GM15510 (cell line): ENCODE data around the gene CACNB4.

Experiments
- POLR2A ChIP-seq: IDR thresholded peaks from 3 replicates; pipeline ENCODE4 v1.6.1; 2011; ENCODE audit warnings: borderline replicate concordance; ENCODE audit not compliant: insufficient read length; ENCODE audit errors: extremely low read depth

CACNB4 gene

DNA sequence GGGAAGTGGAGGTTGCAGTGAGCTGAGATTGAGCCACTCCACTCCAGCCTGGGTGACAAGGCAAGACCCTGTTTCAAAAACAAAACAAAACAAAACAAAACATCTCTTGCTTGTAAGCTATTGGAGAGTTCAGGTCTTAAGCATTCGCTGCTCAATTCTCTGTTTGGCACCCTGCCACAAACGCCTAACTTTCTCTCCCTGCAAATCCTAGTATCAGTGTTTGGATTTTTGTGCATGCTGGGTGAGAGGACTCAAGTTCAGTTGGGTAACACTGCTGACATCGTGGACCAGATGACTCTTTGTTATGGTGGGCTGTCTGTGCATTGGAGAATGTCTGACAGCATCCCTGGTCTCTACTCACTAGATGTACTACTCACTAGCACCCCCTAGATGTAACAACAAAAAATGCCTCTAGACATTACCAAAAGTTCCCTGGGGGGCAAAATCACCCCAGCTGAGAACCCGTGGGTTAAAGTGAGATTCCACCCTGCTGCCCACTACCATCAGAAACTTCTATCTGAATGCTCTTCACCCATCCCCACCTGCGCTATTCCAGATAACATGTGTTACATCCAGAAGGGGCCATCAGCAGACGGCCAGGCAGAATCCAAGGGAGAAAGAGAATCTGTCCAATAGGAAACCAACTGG, 50.9 kb downstream of the CACNB4 start:
- TF ChIP-seq POLR2A: no peak

- TF ChIP-seq POLR2A: no peak
Observed at GRCh38 chr2:152046940-152047339, 51.9 kb downstream of the CACNB4 start.

GRCh38 chr2:152042636-152043615, 55.9 kb downstream of the CACNB4 start:
- TF ChIP-seq POLR2A: no peak

- no peak for TF ChIP-seq POLR2A
Observed at GRCh38 chr2:152038441-152038958, 60.3 kb downstream of the CACNB4 start.

- no peak for TF ChIP-seq POLR2A
Observed at GRCh38 chr2:152037743-152038435, 61.0 kb downstream of the CACNB4 start.

- TF ChIP-seq POLR2A: no peak
Observed at GRCh38 chr2:152036611-152037469, 62.0 kb downstream of the CACNB4 start.

- no peak for TF ChIP-seq POLR2A
Observed at GRCh38 chr2:152034257-152034801, 64.5 kb downstream of the CACNB4 start.

- no peak for TF ChIP-seq POLR2A
Observed at GRCh38 chr2:152033011-152033925, 65.6 kb downstream of the CACNB4 start.

DNA sequence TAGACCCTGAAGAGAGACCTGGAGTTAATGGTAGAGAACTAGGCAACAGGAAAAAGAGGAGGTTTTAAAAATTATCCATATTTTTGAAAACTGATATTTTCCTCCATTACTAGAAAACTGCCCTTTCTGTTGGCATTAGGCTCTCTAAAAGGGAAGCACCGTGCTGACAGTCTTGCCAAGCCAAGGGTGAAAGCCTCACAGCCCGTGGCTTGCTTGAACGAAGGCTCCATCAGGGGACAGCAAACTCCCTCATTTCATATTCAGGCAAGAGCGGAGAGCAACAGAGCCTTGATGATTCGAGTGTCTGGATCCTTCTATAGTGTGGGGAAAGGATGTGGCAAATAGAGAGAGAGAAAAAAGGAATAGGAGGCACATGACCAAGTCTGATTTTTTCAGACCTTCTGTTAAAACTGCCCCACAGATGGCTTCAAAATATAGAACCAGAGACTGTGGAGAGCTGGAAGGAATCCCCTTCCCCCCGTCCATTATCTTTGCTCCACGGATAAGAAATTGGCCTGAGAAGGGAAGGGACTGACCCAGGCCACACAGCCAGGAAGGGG, 67.0 kb downstream of the CACNB4 start:
- TF ChIP-seq POLR2A: no peak

GRCh38 chr2:152028182-152028862, 70.5 kb downstream of the CACNB4 start:
- TF ChIP-seq POLR2A: no peak

DNA sequence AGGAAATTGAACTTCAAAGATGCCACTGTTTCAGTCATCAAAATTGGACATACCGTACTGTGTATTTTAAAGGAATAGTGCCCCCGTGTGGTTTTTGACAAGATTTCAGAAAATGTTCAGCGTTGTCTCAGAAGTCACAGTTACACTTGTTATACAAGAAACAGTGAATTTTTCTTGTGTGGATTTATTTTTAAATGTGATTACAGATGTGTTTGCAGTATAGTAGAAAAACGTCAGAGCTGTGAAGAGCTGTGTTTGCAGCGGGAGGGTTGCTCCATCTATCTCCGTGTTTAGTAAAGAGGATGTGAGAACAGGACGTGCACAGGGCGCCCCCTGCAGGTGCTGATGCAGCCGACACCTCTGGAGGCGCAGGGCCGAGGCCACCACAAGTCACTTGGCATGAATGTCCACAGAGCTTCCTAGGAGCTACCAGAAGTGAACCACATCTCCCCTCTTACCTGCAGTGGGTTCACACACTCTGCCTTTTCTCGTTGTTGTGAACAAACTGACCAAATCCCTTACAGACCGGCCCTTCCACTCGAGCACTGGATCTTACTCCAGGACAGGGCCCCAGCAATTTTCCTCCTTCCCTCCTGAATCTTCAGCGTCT, 73.1 kb downstream of the CACNB4 start:
- TF ChIP-seq POLR2A: no peak
